LoVo (cell line): ENCODE data around the gene DVL2.
"Not testable (repeated sequence)": the region's sequence is repeated elsewhere in the genome, so short reads cannot be mapped to it uniquely, and the experiment has no call there.

ENCODE experiments used
- DNase-seq: peaks from one replicate; pipeline ENCODE4 v3.0.0-alpha.2; 2016; ENCODE audit warnings: low spot score

The DVL2 gene

DNA sequence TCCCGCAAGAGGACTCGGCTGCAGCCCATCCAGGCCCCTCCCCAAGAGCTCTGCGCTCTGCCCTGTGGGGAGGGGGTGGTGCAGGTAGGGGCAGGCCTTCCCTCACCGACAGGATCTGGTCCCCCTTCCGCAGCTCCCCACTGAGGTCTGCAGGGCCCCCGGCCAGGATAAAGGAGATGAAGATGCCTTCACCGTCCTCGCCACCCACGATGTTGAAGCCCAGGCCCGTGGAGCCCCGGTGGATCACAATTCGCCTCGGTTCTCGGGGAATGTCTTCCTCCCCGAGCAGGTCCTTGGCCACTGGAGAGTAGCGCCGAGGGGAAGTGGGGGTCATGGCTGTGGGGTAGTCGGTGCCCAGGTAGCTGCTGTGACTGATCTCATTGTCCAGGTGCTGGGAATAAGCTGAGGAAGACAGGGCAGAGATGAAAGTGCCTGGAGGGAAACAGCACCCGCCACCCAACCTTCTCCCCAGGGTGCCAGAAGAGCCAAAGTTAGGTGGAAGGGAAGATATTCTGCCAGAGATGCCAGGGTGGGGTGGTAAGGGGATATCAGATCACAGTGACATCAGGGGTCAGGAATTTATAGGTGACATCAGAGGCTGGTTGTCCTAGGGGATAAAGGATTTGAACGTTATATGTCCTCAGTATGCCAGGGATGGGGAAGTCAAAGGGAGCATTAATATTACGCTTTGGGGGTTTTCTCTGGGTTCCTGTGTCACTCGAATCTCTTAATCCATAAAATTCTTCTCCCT lies 37.5 kb downstream of the DVL2 start:
- DNase-seq, result no peak

DNA sequence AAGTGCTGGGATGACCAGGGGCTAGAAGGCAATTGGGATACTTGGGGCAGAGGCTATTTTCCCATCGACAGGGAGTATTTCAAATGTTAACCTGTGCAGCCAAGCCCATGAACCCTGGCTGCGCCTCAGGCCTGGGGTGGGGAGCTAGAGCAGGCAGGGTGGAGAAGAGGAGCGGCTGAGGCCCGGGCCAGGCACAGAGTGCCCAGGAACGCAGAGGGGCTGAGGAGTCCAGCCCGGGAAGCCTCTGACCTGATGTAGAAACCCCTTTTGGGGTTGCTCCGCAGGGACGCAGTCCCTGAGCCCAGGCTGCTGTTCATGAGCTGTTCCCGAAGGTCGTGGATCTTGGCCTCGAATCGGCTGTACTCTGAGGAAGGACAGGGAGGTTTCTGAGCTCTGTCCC lies 38.3 kb downstream of the DVL2 start:
- DNase-seq, result no peak

- no peak for DNase-seq
These were observed 41.9 kb downstream of the DVL2 start for GRCh38 chr17:7192271-7192937.

DNA sequence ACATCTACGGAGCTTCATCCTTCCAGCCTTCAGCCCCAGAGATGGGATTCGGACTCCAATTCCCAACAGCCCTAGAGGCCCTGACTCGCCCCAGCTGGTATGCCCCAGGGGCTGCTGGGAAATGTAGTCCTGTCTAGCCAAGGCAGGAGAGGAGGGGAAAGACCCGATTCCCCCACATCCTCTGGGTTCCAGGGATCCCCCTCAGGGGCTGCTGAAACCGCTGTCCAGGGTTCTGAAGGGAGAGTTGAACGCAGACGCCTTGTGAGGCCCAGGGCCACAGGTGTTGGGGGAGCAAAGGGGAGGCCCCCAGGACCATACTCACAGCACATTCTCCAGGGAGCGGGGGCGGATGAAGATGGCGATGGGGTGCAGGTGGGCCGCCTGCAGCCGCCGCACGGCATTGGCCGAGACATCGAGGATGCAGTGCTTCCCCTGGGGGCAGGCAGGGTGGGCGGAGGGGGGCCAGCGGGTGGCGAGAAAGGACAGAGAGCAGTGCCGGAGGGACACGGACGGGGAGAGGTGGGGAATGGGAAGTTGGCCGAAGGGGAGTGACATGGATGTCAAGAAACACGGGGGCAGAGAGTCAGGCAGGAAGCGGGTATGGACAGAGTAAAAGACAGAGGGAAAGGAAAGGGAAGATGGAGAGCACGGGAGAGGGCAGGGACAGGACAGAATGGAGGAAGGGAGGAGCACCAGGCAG lies 42.6 kb downstream of the DVL2 start:
- DNase-seq, result no peak

- no peak for DNase-seq
These were observed 43.2 kb downstream of the DVL2 start for GRCh38 chr17:7191069-7191468.

- DNase-seq, result no peak
These were observed 43.9 kb downstream of the DVL2 start for GRCh38 chr17:7190276-7190917.

- DNase-seq, result no peak
These were observed 48.1 kb downstream of the DVL2 start for GRCh38 chr17:7186241-7186640.

DNA sequence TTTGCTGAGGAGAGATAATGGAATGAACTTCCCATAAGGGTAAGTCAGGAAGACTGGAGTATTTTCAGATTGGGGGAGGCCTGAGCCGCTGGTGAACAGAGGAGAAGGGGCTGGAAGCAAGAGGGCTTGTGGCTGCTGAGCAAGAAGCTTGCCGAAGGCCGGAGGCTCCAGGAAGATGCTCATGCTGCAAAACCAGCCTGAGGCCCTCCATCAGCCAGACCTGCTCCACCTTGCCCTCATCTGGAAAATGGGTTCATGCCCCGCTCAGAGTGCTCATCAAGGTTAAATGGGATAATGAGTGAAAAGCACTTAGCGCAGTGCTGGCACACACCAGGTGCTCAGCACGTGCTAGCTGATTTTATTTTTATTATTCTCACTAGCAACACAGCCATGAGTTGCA lies 49.7 kb downstream of the DVL2 start:
- no peak for DNase-seq

DNA sequence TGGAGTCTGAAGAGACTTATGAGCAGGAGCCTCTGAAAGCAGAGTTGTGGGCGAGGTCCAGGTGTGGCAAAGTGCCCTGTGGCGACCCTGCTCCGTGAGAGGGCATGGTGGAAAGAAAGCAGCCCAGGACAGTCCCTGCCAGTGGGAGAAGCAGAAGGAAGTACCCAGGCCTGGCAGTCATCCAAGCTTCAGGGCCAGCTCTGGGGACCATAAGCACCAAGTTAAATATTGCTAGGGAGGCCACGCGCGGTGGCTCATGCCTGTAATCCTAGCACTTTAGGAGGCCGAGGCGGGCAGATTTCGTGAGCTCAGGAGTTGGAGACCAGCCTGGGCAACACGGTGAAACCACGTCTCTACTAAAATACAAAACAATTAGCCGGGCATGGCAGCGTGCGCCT lies 50.2 kb downstream of the DVL2 start:
- peak; percentile 33 for DNase-seq

- no peak for DNase-seq
These were observed 50.8 kb downstream of the DVL2 start for GRCh38 chr17:7183433-7184090.

DNA sequence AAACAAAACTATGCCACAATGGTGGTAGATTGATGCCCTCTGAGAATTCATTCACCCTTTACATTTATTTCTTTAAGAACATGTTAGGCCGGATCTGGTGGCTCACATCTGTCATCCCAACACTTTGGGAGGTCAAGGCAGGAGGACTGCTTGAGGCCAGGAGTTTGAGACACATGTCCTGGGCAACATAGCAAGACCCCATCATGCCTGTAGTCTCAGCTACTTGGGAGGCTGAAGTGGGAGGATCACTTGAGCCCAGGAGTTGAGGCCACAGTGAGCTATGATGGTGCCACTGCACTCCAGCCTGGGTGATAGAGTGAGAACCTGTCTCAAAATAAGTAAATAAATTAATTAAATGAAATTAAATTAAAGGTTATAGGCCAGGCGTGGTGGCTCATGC lies 52.2 kb downstream of the DVL2 start:
- DNase-seq, result not testable (repeated sequence)

DNA sequence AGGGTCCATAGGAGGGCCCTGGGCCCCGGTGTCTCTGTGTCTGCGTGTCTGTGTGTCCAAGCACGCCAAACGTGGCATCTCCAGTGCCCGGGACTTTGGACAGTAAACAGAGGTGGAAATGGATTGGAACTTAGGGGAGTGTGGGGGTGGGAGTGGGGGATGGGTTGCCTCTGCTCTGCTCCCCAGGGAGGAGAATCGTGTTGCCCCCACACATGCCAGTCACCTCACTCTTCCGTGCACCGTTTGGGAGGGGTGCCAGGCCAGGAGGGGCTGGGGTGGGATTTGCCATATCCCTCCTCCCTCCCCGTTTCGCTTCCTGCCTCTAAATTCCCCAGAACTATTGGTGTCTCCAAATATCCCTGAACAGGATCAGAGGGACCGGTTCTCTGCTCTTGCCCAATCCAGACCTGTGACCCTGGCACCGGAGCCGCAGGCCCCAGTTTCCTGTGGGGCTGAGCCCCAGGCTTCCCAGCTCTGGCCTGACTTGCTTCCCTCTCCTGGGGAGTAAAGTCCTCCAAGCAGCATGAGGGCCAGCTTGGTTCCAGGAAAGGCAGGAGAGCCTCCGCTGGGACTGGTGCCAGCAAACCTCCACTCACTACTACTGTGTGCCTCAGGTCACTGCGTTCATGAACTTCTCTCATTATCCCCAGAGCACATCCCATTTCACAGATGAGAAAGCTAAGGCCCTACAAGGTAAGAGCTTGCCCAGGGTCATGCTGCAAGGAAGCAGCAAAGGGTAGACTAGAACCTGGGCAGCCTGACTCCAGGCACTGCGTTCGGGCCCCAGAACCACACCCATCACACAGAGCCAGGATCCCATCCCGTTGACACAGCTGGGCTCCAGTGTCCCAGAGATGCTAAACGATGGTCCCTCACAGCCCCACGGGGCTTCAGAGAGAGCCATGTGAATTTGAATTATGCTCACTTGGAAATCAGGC lies 54.7 kb downstream of the DVL2 start, which contains the start of gene ASGR1:
Gene ASGR1, minus strand, starts transcription at position 54 of the 938 bp plus-strand sequence. CDS start 807 bp downstream, outside the sequence.
- DNase-seq, result no peak

- no peak for DNase-seq
These were observed 55.4 kb downstream of the DVL2 start for GRCh38 chr17:7178973-7179316.

- no peak for DNase-seq
These were observed 56.3 kb downstream of the DVL2 start for GRCh38 chr17:7177954-7178477.

- peak; percentile 61 for DNase-seq
These were observed 56.9 kb downstream of the DVL2 start for GRCh38 chr17:7177191-7177953.

DNA sequence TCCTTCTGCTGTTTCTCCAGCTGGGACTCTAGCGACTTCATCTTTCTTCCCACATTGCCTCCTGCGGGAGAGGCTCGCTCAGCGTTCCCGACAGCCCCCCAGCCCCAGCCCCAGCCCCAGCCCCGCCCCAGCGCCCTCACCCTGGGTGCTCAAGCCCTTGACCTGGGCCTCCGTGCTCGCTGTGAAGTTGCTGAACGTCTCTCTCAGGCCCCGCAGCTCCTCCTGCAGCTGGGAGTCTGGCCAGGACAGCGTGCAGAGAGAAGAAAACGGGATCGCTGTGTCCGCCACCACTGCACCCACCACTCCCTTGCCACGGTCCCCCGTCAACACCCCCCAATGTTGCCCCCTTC lies 57.5 kb downstream of the DVL2 start:
- DNase-seq, result no peak

- DNase-seq, result no peak
These were observed 58.0 kb downstream of the DVL2 start for GRCh38 chr17:7176107-7176840.
